Measurements from ENCODE around the gene HDAC7.
"Not testable (repeated sequence)": the region's sequence is repeated elsewhere in the genome, so short reads cannot be mapped to it uniquely, and the experiment has no call there.

Gene HDAC7

GRCh38 chr12:47849261-47849660 lies 29.6 kb upstream of the HDAC7 start:
- DNase-seq (ENCODE audit: low read depth) = no peak

- no peak for DNase-seq (ENCODE audit: low read depth)
Observed at GRCh38 chr12:47848853-47849252, 29.1 kb upstream of the HDAC7 start.

GRCh38 chr12:47846294-47846996 lies 26.7 kb upstream of the HDAC7 start:
- DNase-seq (ENCODE audit: low read depth) = no peak

GRCh38 chr12:47845081-47845480 lies 25.4 kb upstream of the HDAC7 start:
- DNase-seq (ENCODE audit: low read depth) = no peak

- DNase-seq (ENCODE audit: low read depth) = no peak
Observed at GRCh38 chr12:47844264-47845019, 24.7 kb upstream of the HDAC7 start.

GRCh38 chr12:47843226-47843980 lies 23.7 kb upstream of the HDAC7 start:
- DNase-seq (ENCODE audit: low read depth) = no peak

GRCh38 chr12:47842543-47842942 lies 22.8 kb upstream of the HDAC7 start:
- not testable (repeated sequence) for DNase-seq (ENCODE audit: low read depth)

GRCh38 chr12:47841910-47842309 lies 22.2 kb upstream of the HDAC7 start:
- no peak for DNase-seq (ENCODE audit: low read depth)

GRCh38 chr12:47841501-47841900 lies 21.8 kb upstream of the HDAC7 start:
- DNase-seq (ENCODE audit: low read depth) = no peak

GRCh38 chr12:47840571-47840970 lies 20.9 kb upstream of the HDAC7 start:
- no peak for DNase-seq (ENCODE audit: low read depth)

- DNase-seq (ENCODE audit: low read depth) = no peak
Observed at GRCh38 chr12:47839214-47839876, 19.6 kb upstream of the HDAC7 start.

- DNase-seq (ENCODE audit: low read depth) = no peak
Observed at GRCh38 chr12:47838286-47838931, 18.7 kb upstream of the HDAC7 start.

- DNase-seq (ENCODE audit: low read depth) = no peak
Observed at GRCh38 chr12:47837190-47838171, 17.8 kb upstream of the HDAC7 start.

- no peak for DNase-seq (ENCODE audit: low read depth)
Observed at GRCh38 chr12:47835831-47836155, 16.1 kb upstream of the HDAC7 start.

- no peak for DNase-seq (ENCODE audit: low read depth)
Observed at GRCh38 chr12:47835006-47835830, 15.5 kb upstream of the HDAC7 start.

GRCh38 chr12:47834199-47834903 lies 14.6 kb upstream of the HDAC7 start:
- DNase-seq (ENCODE audit: low read depth) = no peak

- no peak for DNase-seq (ENCODE audit: low read depth)
Observed at GRCh38 chr12:47833591-47834012, 13.9 kb upstream of the HDAC7 start.

- no peak for DNase-seq (ENCODE audit: low read depth)
Observed at GRCh38 chr12:47832263-47832933, 12.7 kb upstream of the HDAC7 start.

- no peak for DNase-seq (ENCODE audit: low read depth)
Observed at GRCh38 chr12:47829584-47829983, 9.9 kb upstream of the HDAC7 start.
